OCI-LY3 (cell line): Measurements from ENCODE around the gene NOC3L.
"Not testable (repeated sequence)": the region's sequence is repeated elsewhere in the genome, so short reads cannot be mapped to it uniquely, and the experiment has no call there.

ENCODE experiments used
- H2AFZ ChIP-seq: fragments of 200-600, 300-600 bp; shearing (Covaris generic); 2 replicates; pipeline ENCODE4 v1.6.0; 2014; ENCODE audit warnings: antibody characterized with exemption, low read depth, low read length
- H3K27ac ChIP-seq: fragments of 200-600, 300-600 bp; sonication (generic); 2 replicates; pipeline ENCODE4 v1.5.1; 2014; ENCODE audit warnings: mild to moderate bottlenecking, low read length, moderate library complexity, mixed read lengths
- H3K27me3 ChIP-seq: fragments of 200-600, 300-600 bp; sonication (generic); 2 replicates; pipeline ENCODE4 v1.6.1; 2014; ENCODE audit warnings: low read depth, low read length, mixed read lengths
- H3K36me3 ChIP-seq: fragments of 200-600, 300-600 bp; sonication (generic); replicated peaks from 2 replicates; pipeline ENCODE3; 2014; ENCODE audit warnings: low read depth, low read length, mixed read lengths
- H3K4me1 ChIP-seq: fragments of 300-600, 200-600 bp; sonication (generic); 2 replicates; pipeline ENCODE4 v1.6.1; 2014; ENCODE audit warnings: low read length, mixed read lengths
- H3K4me2 ChIP-seq: fragments of 200-600, 300-600 bp; sonication (generic); 2 replicates; pipeline ENCODE4 v1.6.1; 2014; ENCODE audit warnings: low read length, mixed read lengths
- H3K4me3 ChIP-seq: fragments of 300-600, 200-600 bp; sonication (generic); 2 replicates; pipeline ENCODE4 v1.5.1; 2014; ENCODE audit warnings: antibody characterized with exemption, mild to moderate bottlenecking, low read length, moderate library complexity
- H3K79me2 ChIP-seq: fragments of 300-600, 200-600 bp; shearing (Covaris generic); 2 replicates; pipeline ENCODE4 v1.6.1; 2014; ENCODE audit warnings: mild to moderate bottlenecking, low read length, mixed read lengths
- H3K9ac ChIP-seq: fragments of 300-600, 200-600 bp; shearing (Covaris generic); 2 replicates; pipeline ENCODE4 v1.6.0; 2014; ENCODE audit warnings: mild to moderate bottlenecking, low read length, moderate library complexity
- H3K9me3 ChIP-seq: fragments of 200-600, 300-600 bp; shearing (Covaris generic); 2 replicates; pipeline ENCODE4 v1.6.1; 2014; ENCODE audit warnings: low read length, mixed read lengths; ENCODE audit not compliant: insufficient read depth
- H4K20me1 ChIP-seq: fragments of 200-600, 300-600 bp; sonication (generic); 2 replicates; pipeline ENCODE4 v1.6.1; 2016; ENCODE audit warnings: low read length, mixed read lengths; ENCODE audit not compliant: insufficient read depth
- EZH2phosphoT487 ChIP-seq: fragments of 200-600 bp; shearing (Covaris generic); IDR thresholded peaks from 2 replicates; pipeline ENCODE4 v1.6.1; 2018; ENCODE audit warnings: antibody characterized with exemption, mixed run types, low read depth
- TF ChIP-seq, protein P1 (sequence below): fragments of 200-600, 300-600 bp; sonication (generic); IDR thresholded peaks from 2 replicates; pipeline ENCODE4 v1.5.1; 2014; ENCODE audit warnings: antibody characterized with exemption, low read length, low read depth

NOC3L gene

GRCh38 chr10:94358480-94358879 lies 4.3 kb downstream of the NOC3L start:
- Histone ChIP-seq H2AFZ (no peak overlapping the region), H3K27ac (no peak overlapping the region), H3K9me3 (no peaks in the 10 kb centered on the region), H3K27me3 (no peaks in the 10 kb centered on the region), H3K4me2 (no peak overlapping the region), H3K36me3 (peaks cover 35% of the 10 kb centered on the region), H3K79me2 (peaks cover 48% of the 10 kb centered on the region), H3K9ac (no peak overlapping the region), H3K4me3 (no peak overlapping the region), H3K4me1 (peaks cover 15% of the 10 kb centered on the region), H4K20me1 (no peaks in the 10 kb centered on the region)
- TF ChIP-seq, protein P1, sequence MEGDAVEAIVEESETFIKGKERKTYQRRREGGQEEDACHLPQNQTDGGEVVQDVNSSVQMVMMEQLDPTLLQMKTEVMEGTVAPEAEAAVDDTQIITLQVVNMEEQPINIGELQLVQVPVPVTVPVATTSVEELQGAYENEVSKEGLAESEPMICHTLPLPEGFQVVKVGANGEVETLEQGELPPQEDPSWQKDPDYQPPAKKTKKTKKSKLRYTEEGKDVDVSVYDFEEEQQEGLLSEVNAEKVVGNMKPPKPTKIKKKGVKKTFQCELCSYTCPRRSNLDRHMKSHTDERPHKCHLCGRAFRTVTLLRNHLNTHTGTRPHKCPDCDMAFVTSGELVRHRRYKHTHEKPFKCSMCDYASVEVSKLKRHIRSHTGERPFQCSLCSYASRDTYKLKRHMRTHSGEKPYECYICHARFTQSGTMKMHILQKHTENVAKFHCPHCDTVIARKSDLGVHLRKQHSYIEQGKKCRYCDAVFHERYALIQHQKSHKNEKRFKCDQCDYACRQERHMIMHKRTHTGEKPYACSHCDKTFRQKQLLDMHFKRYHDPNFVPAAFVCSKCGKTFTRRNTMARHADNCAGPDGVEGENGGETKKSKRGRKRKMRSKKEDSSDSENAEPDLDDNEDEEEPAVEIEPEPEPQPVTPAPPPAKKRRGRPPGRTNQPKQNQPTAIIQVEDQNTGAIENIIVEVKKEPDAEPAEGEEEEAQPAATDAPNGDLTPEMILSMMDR = no peak
- no peak for TF ChIP-seq EZH2phosphoT487

- Histone ChIP-seq H3K4me2 (no peak overlapping the region), H3K27ac (no peak overlapping the region), H3K9me3 (no peaks in the 10 kb centered on the region), H2AFZ (no peak overlapping the region), H3K27me3 (no peaks in the 10 kb centered on the region), H3K4me3 (no peak overlapping the region), H3K36me3 (peaks cover 36% of the 10 kb centered on the region), H3K9ac (no peak overlapping the region), H3K79me2 (peaks cover 43% of the 10 kb centered on the region), H4K20me1 (no peaks in the 10 kb centered on the region), H3K4me1 (peaks cover 10% of the 10 kb centered on the region)
- TF ChIP-seq, protein P1 = no peak
- no peak for TF ChIP-seq EZH2phosphoT487
These were observed 5.5 kb downstream of the NOC3L start for GRCh38 chr10:94357193-94357592.

DNA sequence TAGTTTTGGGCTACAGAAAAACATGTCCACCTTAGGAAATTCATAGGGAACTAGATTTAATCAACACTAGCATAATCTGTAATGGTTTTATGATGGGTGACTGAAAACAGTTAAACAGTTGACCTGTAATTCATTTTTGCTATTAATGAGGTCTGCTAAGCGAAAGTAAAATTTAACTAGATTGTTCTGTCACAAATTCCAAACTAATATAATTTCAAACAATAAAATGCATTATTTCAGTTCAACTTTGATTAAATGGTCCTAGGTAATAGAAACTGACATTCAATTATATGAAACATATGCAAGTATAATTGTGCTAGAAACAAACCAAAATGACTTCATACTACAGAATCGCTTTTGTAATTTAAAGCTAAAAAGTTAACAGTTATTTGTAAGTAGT lies 6.9 kb downstream of the NOC3L start:
- Histone ChIP-seq H3K4me2 (no peak overlapping the region), H4K20me1 (no peaks in the 10 kb centered on the region), H3K36me3 (peaks cover 34% of the 10 kb centered on the region), H3K27me3 (no peaks in the 10 kb centered on the region), H3K9me3 (no peaks in the 10 kb centered on the region), H3K27ac (no peak overlapping the region), H3K9ac (no peak overlapping the region), H3K4me3 (no peak overlapping the region), H2AFZ (no peak overlapping the region), H3K4me1 (no peaks in the 10 kb centered on the region), H3K79me2 (peaks cover 29% of the 10 kb centered on the region)
- TF ChIP-seq EZH2phosphoT487 = no peak

GRCh38 chr10:94353336-94353735 lies 9.4 kb downstream of the NOC3L start:
- H3K4me1 ChIP-seq = no peaks in the 10 kb centered on the region
- no peak overlapping the region for H3K4me2 ChIP-seq
- peaks cover 38% of the 10 kb centered on the region for H3K36me3 ChIP-seq
- H4K20me1 ChIP-seq = no peaks in the 10 kb centered on the region
- no peak overlapping the region for H2AFZ ChIP-seq
- no peak overlapping the region for H3K27ac ChIP-seq
- TF ChIP-seq, protein P1 = no peak
- no peak for TF ChIP-seq EZH2phosphoT487
- peaks cover 4% of the 10 kb centered on the region for H3K79me2 ChIP-seq
- H3K27me3 ChIP-seq = no peaks in the 10 kb centered on the region
- no peaks in the 10 kb centered on the region for H3K9me3 ChIP-seq
- no peak overlapping the region for H3K9ac ChIP-seq
- no peak overlapping the region for H3K4me3 ChIP-seq

DNA sequence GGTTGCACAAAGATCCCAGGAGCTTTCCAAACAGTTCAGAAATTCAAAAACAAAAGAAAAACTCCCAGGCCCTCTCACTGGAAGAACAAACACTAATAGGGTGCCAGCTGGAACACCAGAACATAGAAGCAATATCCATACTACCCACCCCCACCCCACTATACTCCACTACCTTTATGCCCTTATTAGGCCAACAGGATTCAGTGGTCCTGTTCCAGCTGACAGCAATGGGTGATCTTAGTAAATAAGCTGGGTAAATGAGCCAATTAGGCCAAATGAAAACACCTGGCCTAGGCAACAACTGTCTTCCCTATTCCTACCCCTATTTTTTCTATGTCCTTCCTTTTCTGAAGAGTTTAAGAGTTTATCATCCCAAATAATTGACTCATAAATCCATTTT lies 11.7 kb downstream of the NOC3L start:
- H3K4me2 ChIP-seq = no peak overlapping the region
- H3K27ac ChIP-seq = no peak overlapping the region
- no peak overlapping the region for H2AFZ ChIP-seq
- H3K27me3 ChIP-seq = no peaks in the 10 kb centered on the region
- H3K4me3 ChIP-seq = no peak overlapping the region
- no peaks in the 10 kb centered on the region for H3K9me3 ChIP-seq
- peaks cover 7% of the 10 kb centered on the region for H3K4me1 ChIP-seq
- TF ChIP-seq EZH2phosphoT487 = no peak
- TF ChIP-seq, protein P1 = no peak
- peaks cover 34% of the 10 kb centered on the region for H3K36me3 ChIP-seq
- peaks cover 6% of the 10 kb centered on the region for H3K79me2 ChIP-seq
- no peak overlapping the region for H3K9ac ChIP-seq
- no peaks in the 10 kb centered on the region for H4K20me1 ChIP-seq

GRCh38 chr10:94350500-94350899 lies 12.2 kb downstream of the NOC3L start:
- not testable (repeated sequence) for H3K4me3 ChIP-seq, H3K27ac ChIP-seq, H3K4me2 ChIP-seq, H3K27me3 ChIP-seq, H3K9ac ChIP-seq, H3K9me3 ChIP-seq, H4K20me1 ChIP-seq, H3K79me2 ChIP-seq, H2AFZ ChIP-seq
- H3K36me3 ChIP-seq = peaks cover 32% of the 10 kb centered on the region
- H3K4me1 ChIP-seq = peaks cover 13% of the 10 kb centered on the region
